ENCODE measurements around the gene ASPG. TPM values are rescaled to one million over a fixed set of nuclear protein-coding genes. Genes with fewer than 3 reads are reported as not detected.

ASPG gene
- total and polyA plus RNA-seq, 2 of the 13 experiments (the other 11 are each of a cell fraction or from before 2014, with no cell fraction given) = not detected

DNA sequence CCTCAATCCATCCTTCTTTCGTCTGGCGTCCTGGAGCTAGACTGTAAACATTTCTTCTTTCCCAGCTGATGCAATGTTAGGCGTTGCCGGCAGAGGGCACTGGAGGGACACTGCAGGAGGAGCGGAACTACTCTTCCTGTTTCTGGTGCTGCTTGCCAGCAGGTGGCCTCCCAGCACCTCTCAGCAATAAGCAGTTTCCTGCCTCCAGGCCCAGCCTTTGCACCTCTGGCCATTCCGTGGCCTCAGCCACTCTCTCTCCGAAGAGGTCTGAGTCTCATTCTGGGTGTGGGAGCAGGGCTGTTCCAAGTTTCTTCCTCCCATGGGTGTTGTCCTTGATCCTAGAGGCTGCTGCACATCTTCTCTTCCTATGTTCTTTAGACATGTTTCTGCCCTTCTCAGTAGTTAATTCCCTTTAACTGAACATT is 7.5 kb upstream of the ASPG start (continued):
- 0 out of 2 replicates have a peak, but pooled peaks have one; percentile 48 for TF ChIP-seq ZNF431 (CRISPR knock-in tag; IDR thresholded peaks at IDR 0.05; ENCODE audit: borderline replicate concordance, low read depth)
- TF ChIP-seq ZNF841 (CRISPR knock-in tag; IDR thresholded peaks at IDR 0.05; ENCODE audit: borderline replicate concordance) = no peak
- no peak for TF ChIP-seq NR3C1 (CRISPR knock-in tag; IDR thresholded peaks at IDR 0.05)
- TF ChIP-seq ZSCAN12 (CRISPR knock-in tag; IDR thresholded peaks at IDR 0.05) = no peak
- TF ChIP-seq GABPB1 (CRISPR knock-in tag; IDR thresholded peaks at IDR 0.05) = peak; percentile 83
- TF ChIP-seq RNF2 (conservative IDR thresholded peaks at IDR 0.05; ENCODE audit: low read depth) = peak; percentile 64; the same call in 1 of the 2 replicates
- no peak for TF ChIP-seq MYC (CRISPR knock-in tag; IDR thresholded peaks at IDR 0.05; ENCODE audit: borderline replicate concordance)
- no peak for TF ChIP-seq ZNF383 (CRISPR knock-in tag; IDR thresholded peaks at IDR 0.05; ENCODE audit: borderline replicate concordance)
- no peak for TF ChIP-seq ZNF354B (CRISPR knock-in tag; IDR thresholded peaks at IDR 0.05)
- TF ChIP-seq, protein P1, sequence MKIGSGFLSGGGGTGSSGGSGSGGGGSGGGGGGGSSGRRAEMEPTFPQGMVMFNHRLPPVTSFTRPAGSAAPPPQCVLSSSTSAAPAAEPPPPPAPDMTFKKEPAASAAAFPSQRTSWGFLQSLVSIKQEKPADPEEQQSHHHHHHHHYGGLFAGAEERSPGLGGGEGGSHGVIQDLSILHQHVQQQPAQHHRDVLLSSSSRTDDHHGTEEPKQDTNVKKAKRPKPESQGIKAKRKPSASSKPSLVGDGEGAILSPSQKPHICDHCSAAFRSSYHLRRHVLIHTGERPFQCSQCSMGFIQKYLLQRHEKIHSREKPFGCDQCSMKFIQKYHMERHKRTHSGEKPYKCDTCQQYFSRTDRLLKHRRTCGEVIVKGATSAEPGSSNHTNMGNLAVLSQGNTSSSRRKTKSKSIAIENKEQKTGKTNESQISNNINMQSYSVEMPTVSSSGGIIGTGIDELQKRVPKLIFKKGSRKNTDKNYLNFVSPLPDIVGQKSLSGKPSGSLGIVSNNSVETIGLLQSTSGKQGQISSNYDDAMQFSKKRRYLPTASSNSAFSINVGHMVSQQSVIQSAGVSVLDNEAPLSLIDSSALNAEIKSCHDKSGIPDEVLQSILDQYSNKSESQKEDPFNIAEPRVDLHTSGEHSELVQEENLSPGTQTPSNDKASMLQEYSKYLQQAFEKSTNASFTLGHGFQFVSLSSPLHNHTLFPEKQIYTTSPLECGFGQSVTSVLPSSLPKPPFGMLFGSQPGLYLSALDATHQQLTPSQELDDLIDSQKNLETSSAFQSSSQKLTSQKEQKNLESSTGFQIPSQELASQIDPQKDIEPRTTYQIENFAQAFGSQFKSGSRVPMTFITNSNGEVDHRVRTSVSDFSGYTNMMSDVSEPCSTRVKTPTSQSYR (CRISPR knock-in tag; IDR thresholded peaks at IDR 0.05; ENCODE audit: borderline replicate concordance) = no peak
- no peak for TF ChIP-seq RBM39 (IDR thresholded peaks at IDR 0.05; ENCODE audit: low read depth, low read length, poor library complexity, severe bottlenecking)
- TF ChIP-seq, protein P2, sequence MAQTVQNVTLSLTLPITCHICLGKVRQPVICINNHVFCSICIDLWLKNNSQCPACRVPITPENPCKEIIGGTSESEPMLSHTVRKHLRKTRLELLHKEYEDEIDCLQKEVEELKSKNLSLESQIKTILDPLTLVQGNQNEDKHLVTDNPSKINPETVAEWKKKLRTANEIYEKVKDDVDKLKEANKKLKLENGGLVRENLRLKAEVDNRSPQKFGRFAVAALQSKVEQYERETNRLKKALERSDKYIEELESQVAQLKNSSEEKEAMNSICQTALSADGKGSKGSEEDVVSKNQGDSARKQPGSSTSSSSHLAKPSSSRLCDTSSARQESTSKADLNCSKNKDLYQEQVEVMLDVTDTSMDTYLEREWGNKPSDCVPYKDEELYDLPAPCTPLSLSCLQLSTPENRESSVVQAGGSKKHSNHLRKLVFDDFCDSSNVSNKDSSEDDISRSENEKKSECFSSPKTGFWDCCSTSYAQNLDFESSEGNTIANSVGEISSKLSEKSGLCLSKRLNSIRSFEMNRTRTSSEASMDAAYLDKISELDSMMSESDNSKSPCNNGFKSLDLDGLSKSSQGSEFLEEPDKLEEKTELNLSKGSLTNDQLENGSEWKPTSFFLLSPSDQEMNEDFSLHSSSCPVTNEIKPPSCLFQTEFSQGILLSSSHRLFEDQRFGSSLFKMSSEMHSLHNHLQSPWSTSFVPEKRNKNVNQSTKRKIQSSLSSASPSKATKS (CRISPR knock-in tag; IDR thresholded peaks at IDR 0.05) = no peak
- TF ChIP-seq, protein P3, sequence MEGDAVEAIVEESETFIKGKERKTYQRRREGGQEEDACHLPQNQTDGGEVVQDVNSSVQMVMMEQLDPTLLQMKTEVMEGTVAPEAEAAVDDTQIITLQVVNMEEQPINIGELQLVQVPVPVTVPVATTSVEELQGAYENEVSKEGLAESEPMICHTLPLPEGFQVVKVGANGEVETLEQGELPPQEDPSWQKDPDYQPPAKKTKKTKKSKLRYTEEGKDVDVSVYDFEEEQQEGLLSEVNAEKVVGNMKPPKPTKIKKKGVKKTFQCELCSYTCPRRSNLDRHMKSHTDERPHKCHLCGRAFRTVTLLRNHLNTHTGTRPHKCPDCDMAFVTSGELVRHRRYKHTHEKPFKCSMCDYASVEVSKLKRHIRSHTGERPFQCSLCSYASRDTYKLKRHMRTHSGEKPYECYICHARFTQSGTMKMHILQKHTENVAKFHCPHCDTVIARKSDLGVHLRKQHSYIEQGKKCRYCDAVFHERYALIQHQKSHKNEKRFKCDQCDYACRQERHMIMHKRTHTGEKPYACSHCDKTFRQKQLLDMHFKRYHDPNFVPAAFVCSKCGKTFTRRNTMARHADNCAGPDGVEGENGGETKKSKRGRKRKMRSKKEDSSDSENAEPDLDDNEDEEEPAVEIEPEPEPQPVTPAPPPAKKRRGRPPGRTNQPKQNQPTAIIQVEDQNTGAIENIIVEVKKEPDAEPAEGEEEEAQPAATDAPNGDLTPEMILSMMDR (CRISPR knock-in tag; IDR thresholded peaks at IDR 0.05) = peak; percentile 99
- peak; percentile 40; the same call in 1 of the 2 replicates for TF ChIP-seq PHF21A (CRISPR knock-in tag; IDR thresholded peaks at IDR 0.05)
- TF ChIP-seq ZNF441 (CRISPR knock-in tag; IDR thresholded peaks at IDR 0.05; ENCODE audit: borderline replicate concordance) = no peak
- TF ChIP-seq, protein P4, sequence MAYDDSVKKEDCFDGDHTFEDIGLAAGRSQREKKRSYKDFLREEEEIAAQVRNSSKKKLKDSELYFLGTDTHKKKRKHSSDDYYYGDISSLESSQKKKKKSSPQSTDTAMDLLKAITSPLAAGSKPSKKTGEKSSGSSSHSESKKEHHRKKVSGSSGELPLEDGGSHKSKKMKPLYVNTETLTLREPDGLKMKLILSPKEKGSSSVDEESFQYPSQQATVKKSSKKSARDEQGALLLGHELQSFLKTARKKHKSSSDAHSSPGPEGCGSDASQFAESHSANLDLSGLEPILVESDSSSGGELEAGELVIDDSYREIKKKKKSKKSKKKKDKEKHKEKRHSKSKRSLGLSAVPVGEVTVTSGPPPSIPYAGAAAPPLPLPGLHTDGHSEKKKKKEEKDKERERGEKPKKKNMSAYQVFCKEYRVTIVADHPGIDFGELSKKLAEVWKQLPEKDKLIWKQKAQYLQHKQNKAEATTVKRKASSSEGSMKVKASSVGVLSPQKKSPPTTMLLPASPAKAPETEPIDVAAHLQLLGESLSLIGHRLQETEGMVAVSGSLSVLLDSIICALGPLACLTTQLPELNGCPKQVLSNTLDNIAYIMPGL (CRISPR knock-in tag; IDR thresholded peaks at IDR 0.05; ENCODE audit: borderline replicate concordance in 1 of 2, low read depth in 1 of 2) = peak; percentile 78 to 87
- TF ChIP-seq SPEN (CRISPR knock-in tag; IDR thresholded peaks at IDR 0.05; ENCODE audit: low read depth) = peak; percentile 66; the same call in 1 of the 2 replicates
- no peak for TF ChIP-seq FOXM1 (CRISPR knock-in tag; IDR thresholded peaks at IDR 0.05)
- TF ChIP-seq ZFP36 (IDR thresholded peaks at IDR 0.05; ENCODE audit: borderline replicate concordance, low read depth, low read length, partially characterized antibody) = peak; percentile 22
- TF ChIP-seq MAZ (IDR thresholded peaks at IDR 0.05; ENCODE audit: borderline replicate concordance, low read depth, low read length) = no peak
- no peak; the same call in 1 of the 2 replicates for TF ChIP-seq MAZ (CRISPR knock-in tag; IDR thresholded peaks at IDR 0.05; ENCODE audit: low read depth)
- no peak for TF ChIP-seq ZNF572 (CRISPR knock-in tag; IDR thresholded peaks at IDR 0.05)

Data from HepG2 (cell line).